RCC 7860 (cell line): ENCODE results near the gene MSL1.

Source experiments
- DNase-seq: peaks from one replicate; pipeline ENCODE4 v3.0.0-alpha.2; 2015; ENCODE audit warnings: low spot score
- FAIRE-seq: peaks from 2 replicates; lab custom pipeline; 2012; peaks lifted over from hg19 to GRCh38; lab: Jason Lieb, UNC

Gene MSL1

GRCh38 chr17:40090237-40091119, 31.3 kb upstream of the MSL1 start:
- no peak for FAIRE-seq

GRCh38 chr17:40091691-40092397, 29.9 kb upstream of the MSL1 start:
- FAIRE-seq (no peak), DNase-seq (no peak)

More at GRCh38 chr17:40090237-40091119, 31.3 kb upstream of the MSL1 start:
- no peak for DNase-seq

- no peak for FAIRE-seq
- no peak for DNase-seq
Measured at GRCh38 chr17:40092581-40092980, 29.2 kb upstream of the MSL1 start.

- FAIRE-seq (no peak), DNase-seq (no peak)
Measured at GRCh38 chr17:40093005-40093579, 28.7 kb upstream of the MSL1 start.

- FAIRE-seq, result no peak
- DNase-seq, result no peak
Measured at GRCh38 chr17:40093580-40094201, 28.1 kb upstream of the MSL1 start.

- FAIRE-seq, result no peak
- DNase-seq, result no peak
Measured at GRCh38 chr17:40094874-40095273, 26.9 kb upstream of the MSL1 start.

- DNase-seq (no peak), FAIRE-seq (no peak)
Measured at GRCh38 chr17:40095351-40095943, 26.3 kb upstream of the MSL1 start.

- DNase-seq, result no peak
- no peak for FAIRE-seq
Measured at GRCh38 chr17:40095944-40096791, 25.6 kb upstream of the MSL1 start.

GRCh38 chr17:40097087-40097486, 24.7 kb upstream of the MSL1 start:
- DNase-seq (no peak), FAIRE-seq (no peak)

GRCh38 chr17:40097931-40098845, 23.6 kb upstream of the MSL1 start:
- no peak for FAIRE-seq

GRCh38 chr17:40098846-40099618, 22.7 kb upstream of the MSL1 start:
- FAIRE-seq (peak; percentile 78), DNase-seq (peak; percentile 97)

More at GRCh38 chr17:40097931-40098845, 23.6 kb upstream of the MSL1 start:
- DNase-seq, result no peak

GRCh38 chr17:40099619-40100418, 22.0 kb upstream of the MSL1 start:
- DNase-seq (no peak), FAIRE-seq (no peak)

- no peak for FAIRE-seq
Measured at GRCh38 chr17:40100419-40100668, 21.4 kb upstream of the MSL1 start, which contains the start of gene NR1D1. TSS of gene NR1D1 (minus strand) at chr17:40100589. CDS start at chr17:40100094, 495 bp downstream.

GRCh38 chr17:40100669-40101366, 21.0 kb upstream of the MSL1 start:
- FAIRE-seq, result peak; percentile 74
- peak; percentile 94 for DNase-seq

More at GRCh38 chr17:40100419-40100668, 21.4 kb upstream of the MSL1 start, which contains the start of gene NR1D1:
- no peak for DNase-seq

- DNase-seq, result no peak
- FAIRE-seq, result no peak
Measured at GRCh38 chr17:40101367-40102210, 20.2 kb upstream of the MSL1 start.
